ENCODE measurements around the gene SCUBE2. TPM values are rescaled to one million over a fixed set of nuclear protein-coding genes. Genes with fewer than 3 reads are reported as not detected.

SCUBE2 gene
- total RNA-seq, 2 donors from 2014 or later = 0.66 TPM; not detected in 1

- H3K27me3 Mint-ChIP-seq = peaks cover 8% of the 10 kb centered on the region
- no peak overlapping the region for H3K4me3 Mint-ChIP-seq
- no peak for ATAC-seq (replicated peaks)
These were observed 37.9 kb downstream of the SCUBE2 start for GRCh38 chr11:9053316-9054035.

DNA sequence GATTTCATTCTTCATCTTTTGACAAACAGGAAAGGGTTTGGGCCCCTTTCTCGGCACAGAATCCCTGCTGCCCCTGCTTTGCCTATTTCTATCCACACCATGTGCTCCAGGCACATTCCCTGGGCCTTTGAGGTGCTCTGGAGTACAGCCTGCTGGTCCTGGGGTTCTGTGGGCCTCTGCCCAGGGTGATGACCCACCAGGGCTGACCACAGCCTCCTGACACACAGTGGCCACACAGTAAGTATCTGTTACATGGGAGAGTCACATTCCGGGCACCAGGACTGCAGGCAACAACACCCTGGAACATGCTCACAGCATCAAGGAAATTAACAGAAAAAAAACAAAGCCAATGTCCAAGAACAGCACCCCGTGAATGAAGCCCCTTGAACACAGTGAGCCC lies 39.1 kb downstream of the SCUBE2 start:
- H3K27me3 Mint-ChIP-seq = peaks cover 8% of the 10 kb centered on the region
- no peaks in the 10 kb centered on the region for H3K4me1 Mint-ChIP-seq
- no peaks in the 10 kb centered on the region for H3K9me3 Mint-ChIP-seq
- H3K4me3 Mint-ChIP-seq = no peak overlapping the region
- H3K36me3 Mint-ChIP-seq (ENCODE audit: low read depth) = no peaks in the 10 kb centered on the region
- H3K27ac Mint-ChIP-seq = no peak overlapping the region
- ATAC-seq (replicated peaks) = no peak

More at GRCh38 chr11:9053316-9054035, 37.9 kb downstream of the SCUBE2 start:
- Mint-ChIP-seq H3K4me1 (no peaks in the 10 kb centered on the region), H3K9me3 (no peaks in the 10 kb centered on the region), H3K36me3 (ENCODE audit: low read depth) (no peaks in the 10 kb centered on the region), H3K27ac (no peak overlapping the region)

GRCh38 chr11:9049959-9050358 lies 41.4 kb downstream of the SCUBE2 start:
- Mint-ChIP-seq H3K9me3 (no peaks in the 10 kb centered on the region), H3K36me3 (ENCODE audit: low read depth) (no peaks in the 10 kb centered on the region), H3K27me3 (peaks cover 4% of the 10 kb centered on the region), H3K4me3 (no peak overlapping the region), H3K4me1 (no peaks in the 10 kb centered on the region), H3K27ac (no peak overlapping the region)
- ATAC-seq (replicated peaks) = no peak

DNA sequence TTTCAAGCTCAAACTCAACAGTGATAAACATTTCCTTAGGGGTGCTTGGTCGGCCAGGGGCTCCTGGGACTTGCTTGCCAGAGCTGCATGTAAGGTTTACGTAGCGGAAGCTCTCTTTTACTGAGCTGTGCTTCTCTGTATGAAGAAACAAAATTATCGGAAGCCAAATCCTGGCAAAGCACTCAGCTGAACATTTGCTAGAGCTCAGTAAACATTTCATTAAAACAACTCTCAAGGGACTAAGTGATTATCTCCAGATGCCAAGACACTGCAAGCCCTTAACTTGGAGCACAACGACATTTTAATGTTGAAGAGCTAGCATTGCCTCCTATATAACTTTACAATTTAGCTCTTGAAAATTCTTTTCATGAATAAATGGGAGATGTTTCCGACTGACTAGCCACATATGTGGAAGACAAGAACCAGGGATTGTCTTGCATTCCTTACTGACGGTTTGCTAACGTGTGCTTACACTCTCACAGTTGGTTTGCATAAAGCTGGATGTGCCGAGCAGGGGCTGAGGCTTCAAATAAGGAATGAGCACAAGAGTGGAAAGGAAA lies 43.4 kb downstream of the SCUBE2 start:
- no peaks in the 10 kb centered on the region for H3K4me1 Mint-ChIP-seq
- no peak overlapping the region for H3K27ac Mint-ChIP-seq
- no peak overlapping the region for H3K4me3 Mint-ChIP-seq

GRCh38 chr11:9046481-9046880 lies 44.9 kb downstream of the SCUBE2 start:
- Mint-ChIP-seq H3K27me3 (no peaks in the 10 kb centered on the region), H3K9me3 (no peaks in the 10 kb centered on the region), H3K27ac (no peak overlapping the region), H3K4me1 (no peaks in the 10 kb centered on the region), H3K4me3 (no peak overlapping the region), H3K36me3 (ENCODE audit: low read depth) (no peaks in the 10 kb centered on the region)
- no peak for ATAC-seq (replicated peaks)

More for the DNA sequence above, 43.4 kb downstream of the SCUBE2 start:
- Mint-ChIP-seq H3K36me3 (ENCODE audit: low read depth) (no peaks in the 10 kb centered on the region), H3K27me3 (no peaks in the 10 kb centered on the region), H3K9me3 (no peaks in the 10 kb centered on the region)
- no peak for ATAC-seq (replicated peaks)

GRCh38 chr11:9042488-9042887 lies 48.9 kb downstream of the SCUBE2 start:
- no peak overlapping the region for H3K27ac Mint-ChIP-seq
- ATAC-seq (replicated peaks) = no peak
- H3K4me1 Mint-ChIP-seq = no peaks in the 10 kb centered on the region
- peaks cover 4% of the 10 kb centered on the region for H3K27me3 Mint-ChIP-seq
- H3K4me3 Mint-ChIP-seq = no peak overlapping the region
- H3K9me3 Mint-ChIP-seq = no peaks in the 10 kb centered on the region
- H3K36me3 Mint-ChIP-seq (ENCODE audit: low read depth) = no peaks in the 10 kb centered on the region

DNA sequence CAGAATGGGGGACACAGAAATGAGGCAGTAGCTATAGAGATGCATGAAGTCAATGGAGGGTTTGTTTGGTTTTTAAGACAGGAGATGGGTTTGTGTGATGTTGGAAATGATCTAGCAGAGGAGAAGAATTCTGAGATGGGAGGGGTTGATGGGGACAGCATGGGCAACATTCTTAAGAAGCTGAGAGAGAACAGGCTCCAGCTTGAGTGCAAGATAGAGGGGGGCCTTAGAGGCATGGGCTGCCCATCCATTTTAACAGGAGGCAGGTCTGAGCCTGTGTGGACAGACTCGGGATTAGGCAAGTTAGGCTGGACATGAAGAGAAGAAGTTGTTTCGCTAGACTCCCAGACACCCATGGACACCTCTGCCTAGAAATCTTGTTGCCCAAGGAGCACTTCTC lies 49.7 kb downstream of the SCUBE2 start:
- Mint-ChIP-seq H3K27me3 (peaks cover 4% of the 10 kb centered on the region), H3K4me1 (no peaks in the 10 kb centered on the region), H3K36me3 (ENCODE audit: low read depth) (no peaks in the 10 kb centered on the region), H3K9me3 (no peaks in the 10 kb centered on the region), H3K27ac (no peak overlapping the region), H3K4me3 (no peak overlapping the region)
- no peak for ATAC-seq (replicated peaks)

DNA sequence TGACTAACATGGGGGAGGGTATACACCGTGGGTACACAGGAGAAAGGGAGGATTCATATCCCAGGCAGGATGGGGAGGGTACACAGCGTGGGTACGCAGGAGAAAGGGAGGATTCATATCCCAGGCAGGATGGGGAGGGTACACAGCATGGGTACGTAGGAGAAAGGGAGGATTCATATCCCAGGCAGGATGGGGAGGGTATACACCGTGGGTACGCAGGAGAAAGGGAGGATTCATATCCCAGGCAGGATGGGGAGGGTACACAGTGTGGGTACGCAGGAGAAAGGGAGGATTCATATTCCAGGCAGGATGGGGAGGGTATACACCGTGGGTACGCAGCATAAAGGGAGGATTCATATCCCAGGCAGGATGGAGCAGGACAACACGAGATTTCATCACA lies 51.0 kb downstream of the SCUBE2 start:
- Mint-ChIP-seq H3K27ac (no peak overlapping the region), H3K27me3 (peaks cover 4% of the 10 kb centered on the region), H3K4me3 (no peak overlapping the region), H3K4me1 (no peaks in the 10 kb centered on the region), H3K9me3 (no peaks in the 10 kb centered on the region), H3K36me3 (ENCODE audit: low read depth) (no peaks in the 10 kb centered on the region)
- ATAC-seq (replicated peaks) = no peak

DNA sequence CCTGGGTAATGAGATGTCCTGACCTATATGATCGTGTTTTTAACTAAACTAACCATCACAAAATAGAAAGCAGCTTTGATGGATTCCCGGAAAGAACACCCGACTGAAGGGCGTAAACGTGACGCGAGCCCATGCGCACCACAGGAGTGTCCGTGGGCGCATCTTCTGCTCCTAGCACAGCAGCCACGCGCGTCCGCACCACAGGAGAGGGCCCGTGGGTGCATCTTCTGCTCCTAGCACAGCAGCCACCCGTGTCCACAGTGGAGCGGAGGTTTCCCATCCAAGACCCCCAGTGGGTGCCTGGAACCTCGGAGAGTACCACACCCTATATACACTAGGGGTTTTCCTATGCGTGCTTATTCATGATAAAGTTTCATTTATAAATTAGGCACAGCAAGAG lies 51.5 kb downstream of the SCUBE2 start:
- Mint-ChIP-seq H3K27ac (no peak overlapping the region), H3K9me3 (no peaks in the 10 kb centered on the region), H3K4me1 (no peaks in the 10 kb centered on the region), H3K4me3 (no peak overlapping the region), H3K27me3 (peaks cover 8% of the 10 kb centered on the region), H3K36me3 (ENCODE audit: low read depth) (no peaks in the 10 kb centered on the region)
- ATAC-seq (replicated peaks) = no peak

- Mint-ChIP-seq H3K36me3 (ENCODE audit: low read depth) (no peaks in the 10 kb centered on the region), H3K27me3 (peaks cover 8% of the 10 kb centered on the region)
- ATAC-seq (replicated peaks) = no peak
These were observed 52.2 kb downstream of the SCUBE2 start for GRCh38 chr11:9039198-9039597.

DNA sequence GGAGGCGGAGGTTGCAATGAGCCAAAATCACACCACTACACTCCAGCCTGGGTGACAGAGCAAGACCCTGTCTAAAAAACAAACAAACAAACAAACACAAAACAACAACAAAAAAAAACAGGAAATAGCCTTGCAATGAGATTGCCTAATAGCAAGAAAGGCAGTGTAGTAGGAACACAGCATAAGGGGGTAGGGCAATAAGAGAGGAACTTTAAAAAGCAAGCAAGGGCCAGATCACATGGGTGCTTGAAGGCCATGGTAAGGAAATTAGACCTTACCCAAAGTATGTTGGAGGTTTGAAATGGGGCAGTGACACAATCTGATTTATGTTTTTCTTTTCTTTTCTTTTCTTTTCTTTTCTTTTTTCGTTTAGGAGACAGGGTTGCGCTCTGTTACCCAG lies 52.9 kb downstream of the SCUBE2 start:
- Mint-ChIP-seq H3K27ac (no peak overlapping the region), H3K4me1 (no peaks in the 10 kb centered on the region), H3K36me3 (ENCODE audit: low read depth) (no peaks in the 10 kb centered on the region), H3K27me3 (peaks cover 8% of the 10 kb centered on the region), H3K4me3 (no peak overlapping the region), H3K9me3 (no peaks in the 10 kb centered on the region)
- ATAC-seq (replicated peaks) = no peak

More at GRCh38 chr11:9039198-9039597, 52.2 kb downstream of the SCUBE2 start:
- Mint-ChIP-seq H3K4me3 (no peak overlapping the region), H3K9me3 (no peaks in the 10 kb centered on the region), H3K27ac (no peak overlapping the region), H3K4me1 (no peaks in the 10 kb centered on the region)

DNA sequence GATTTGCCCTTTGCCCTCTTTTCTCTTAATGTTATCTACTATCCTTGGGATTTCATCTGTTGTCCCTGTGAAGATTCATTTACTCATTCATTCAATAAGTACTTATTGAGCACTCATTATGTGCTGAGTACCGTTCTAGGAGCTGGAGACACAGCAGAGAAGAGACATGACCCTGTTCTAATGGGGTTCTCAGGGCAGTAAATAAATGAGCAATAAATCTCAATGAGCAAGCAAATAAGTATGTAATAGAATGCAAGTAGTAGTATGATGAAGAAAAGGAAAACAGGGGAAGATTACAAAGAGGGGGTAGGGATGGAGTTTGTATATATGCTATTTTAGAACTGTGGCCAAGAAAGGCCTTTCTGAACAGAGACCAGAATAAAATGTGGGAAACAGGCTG lies 53.4 kb downstream of the SCUBE2 start:
- no peak for ATAC-seq (replicated peaks)
- H3K27me3 Mint-ChIP-seq = peaks cover 8% of the 10 kb centered on the region
- no peak overlapping the region for H3K27ac Mint-ChIP-seq
- no peaks in the 10 kb centered on the region for H3K9me3 Mint-ChIP-seq
- H3K4me3 Mint-ChIP-seq = no peak overlapping the region
- H3K4me1 Mint-ChIP-seq = no peaks in the 10 kb centered on the region
- H3K36me3 Mint-ChIP-seq (ENCODE audit: low read depth) = no peaks in the 10 kb centered on the region

DNA sequence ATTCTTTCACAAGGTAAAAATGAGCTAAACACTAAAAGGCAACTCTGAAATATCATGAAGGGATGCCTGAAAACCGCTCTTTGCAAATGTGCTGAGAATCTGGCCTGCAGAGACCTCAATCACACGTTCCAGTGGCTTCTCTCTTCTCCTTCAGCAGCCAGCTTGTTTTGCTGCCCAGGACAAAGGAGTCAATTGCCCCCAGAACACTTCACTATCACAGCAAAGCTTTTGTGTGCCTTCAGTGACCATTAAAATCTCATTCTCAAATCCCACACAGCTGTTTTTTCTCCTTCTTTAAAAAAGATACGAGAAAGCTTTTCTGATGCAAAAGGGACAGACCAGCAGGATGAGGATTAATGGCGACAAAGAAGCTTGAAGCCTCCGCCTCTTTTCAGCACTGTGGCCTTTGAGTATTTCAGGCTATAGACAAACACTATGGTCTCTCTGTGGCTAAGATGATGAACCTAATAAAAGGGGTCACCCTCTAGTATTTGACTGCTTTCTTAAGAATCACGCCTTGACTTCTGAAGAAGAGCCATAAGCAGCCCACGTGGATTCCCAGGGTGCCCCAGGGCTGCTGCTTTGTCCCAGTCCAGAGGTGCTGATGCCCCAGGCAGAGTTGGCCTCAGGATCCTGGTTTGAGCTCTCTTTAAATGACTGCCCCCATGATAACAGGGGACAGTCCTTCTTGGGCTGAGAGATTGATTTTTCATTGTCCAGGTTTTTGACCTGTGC lies 54.2 kb downstream of the SCUBE2 start:
- Mint-ChIP-seq H3K27ac (no peak overlapping the region), H3K9me3 (no peaks in the 10 kb centered on the region), H3K4me3 (no peak overlapping the region), H3K4me1 (no peaks in the 10 kb centered on the region), H3K27me3 (peaks cover 8% of the 10 kb centered on the region), H3K36me3 (ENCODE audit: low read depth) (no peaks in the 10 kb centered on the region)
- ATAC-seq (replicated peaks) = no peak

DNA sequence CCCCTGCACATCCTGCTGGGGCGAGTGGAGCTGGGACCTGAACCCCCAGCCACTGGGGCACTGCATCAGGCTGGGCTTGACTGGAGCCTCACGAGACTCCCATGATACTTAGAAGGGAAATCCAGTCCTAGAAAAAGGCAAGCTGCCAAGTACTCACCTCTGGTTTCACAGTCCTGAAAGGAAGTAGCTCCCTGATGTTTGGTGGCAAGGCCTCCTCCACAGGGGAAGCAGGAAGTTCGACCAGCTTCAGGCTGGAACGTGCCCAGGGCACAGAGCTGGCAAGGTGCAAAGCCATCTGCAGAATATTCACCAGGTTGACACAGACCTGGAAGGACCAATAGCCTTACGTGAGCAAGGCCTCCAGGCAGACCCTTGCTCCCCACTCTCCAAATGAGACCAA lies 60.8 kb downstream of the SCUBE2 start:
- Mint-ChIP-seq H3K4me1 (no peaks in the 10 kb centered on the region), H3K36me3 (ENCODE audit: low read depth) (no peaks in the 10 kb centered on the region), H3K9me3 (no peaks in the 10 kb centered on the region), H3K27ac (no peak overlapping the region), H3K27me3 (peaks cover 4% of the 10 kb centered on the region), H3K4me3 (no peak overlapping the region)
- ATAC-seq (replicated peaks) = no peak

DNA sequence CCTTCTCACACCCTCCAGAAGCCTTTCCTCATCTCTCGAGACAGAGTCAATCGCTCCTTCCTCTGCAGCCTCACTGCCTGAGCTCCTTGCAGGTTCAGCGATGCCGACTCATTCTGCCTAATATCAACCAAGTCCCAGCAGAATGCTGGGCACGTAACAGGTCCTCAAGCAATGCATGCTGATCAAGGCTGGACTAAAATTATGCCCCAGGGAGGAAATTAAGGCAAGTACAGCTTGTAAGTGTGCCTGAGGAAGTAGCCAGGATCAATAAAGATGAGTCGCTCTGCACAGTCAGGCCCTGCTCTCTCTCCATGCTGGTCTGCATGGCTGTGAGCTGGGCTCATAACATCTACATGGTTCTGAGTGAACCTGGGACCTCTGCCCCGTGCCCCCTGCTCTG lies 62.0 kb downstream of the SCUBE2 start:
- H3K27ac Mint-ChIP-seq = no peak overlapping the region

More for the DNA sequence above, 62.0 kb downstream of the SCUBE2 start:
- no peak overlapping the region for H3K4me3 Mint-ChIP-seq
- ATAC-seq (replicated peaks) = no peak
- H3K27me3 Mint-ChIP-seq = peaks cover 6% of the 10 kb centered on the region
- H3K36me3 Mint-ChIP-seq (ENCODE audit: low read depth) = no peaks in the 10 kb centered on the region
- H3K4me1 Mint-ChIP-seq = no peaks in the 10 kb centered on the region
- no peaks in the 10 kb centered on the region for H3K9me3 Mint-ChIP-seq
